ENCODE data around the gene LRRFIP1.
"Not testable (repeated sequence)": the region's sequence is repeated elsewhere in the genome, so short reads cannot be mapped to it uniquely, and the experiment has no call there.

The LRRFIP1 gene, protein sequence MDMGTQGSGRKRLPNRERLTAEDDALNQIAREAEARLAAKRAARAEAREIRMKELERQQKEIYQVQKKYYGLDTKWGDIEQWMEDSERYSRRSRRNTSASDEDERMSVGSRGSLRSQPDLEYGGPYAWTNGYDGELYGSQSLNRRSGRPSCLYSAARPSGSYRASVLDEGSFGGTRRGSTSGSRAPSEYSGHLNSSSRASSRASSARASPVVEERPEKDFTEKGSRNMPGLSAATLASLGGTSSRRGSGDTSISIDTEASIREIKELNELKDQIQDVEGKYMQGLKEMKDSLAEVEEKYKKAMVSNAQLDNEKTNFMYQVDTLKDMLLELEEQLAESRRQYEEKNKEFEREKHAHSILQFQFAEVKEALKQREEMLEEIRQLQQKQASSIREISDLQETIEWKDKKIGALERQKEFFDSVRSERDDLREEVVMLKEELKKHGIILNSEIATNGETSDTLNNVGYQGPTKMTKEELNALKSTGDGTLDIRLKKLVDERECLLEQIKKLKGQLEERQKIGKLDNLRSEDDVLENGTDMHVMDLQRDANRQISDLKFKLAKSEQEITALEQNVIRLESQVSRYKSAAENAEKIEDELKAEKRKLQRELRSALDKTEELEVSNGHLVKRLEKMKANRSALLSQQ

DNA sequence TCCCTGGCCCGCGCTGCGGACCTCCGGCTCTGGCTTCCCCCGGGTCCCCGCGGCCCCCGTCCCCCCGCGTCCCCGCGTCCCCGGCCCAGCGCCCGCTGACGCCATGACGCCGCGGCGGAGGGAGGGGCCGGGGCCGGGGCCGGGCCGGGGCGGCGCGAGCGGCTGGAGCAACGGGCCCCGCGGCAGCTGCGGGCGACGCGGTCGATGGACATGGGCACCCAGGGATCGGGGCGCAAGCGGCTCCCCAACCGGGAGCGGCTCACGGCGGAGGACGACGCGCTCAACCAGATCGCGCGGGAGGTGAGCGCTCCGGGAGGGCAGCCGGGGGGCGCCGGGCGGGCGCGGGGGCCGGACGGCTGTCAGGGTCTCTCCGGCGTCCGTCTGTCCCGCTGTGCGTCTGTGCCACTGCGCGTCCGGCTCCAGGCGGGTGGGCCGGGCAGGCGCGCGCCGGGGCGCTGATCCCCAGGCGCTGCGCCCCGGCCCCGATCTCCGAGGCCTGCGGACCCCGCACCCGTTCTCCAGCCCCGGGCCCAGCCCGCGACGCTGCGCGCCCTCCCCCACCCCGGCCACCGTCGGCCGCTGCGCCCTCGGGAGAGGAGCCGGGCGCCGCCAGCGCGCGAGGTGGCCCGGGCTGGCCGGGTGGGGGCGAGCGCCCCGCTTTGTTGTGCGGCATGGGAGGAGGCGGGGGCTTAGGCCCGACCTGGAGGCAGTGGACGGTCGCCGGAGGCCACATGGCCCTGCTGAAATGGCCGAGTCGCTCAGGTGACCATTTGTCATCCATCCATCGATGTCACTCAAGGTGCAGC lies at the start of gene LRRFIP1:
Gene LRRFIP1 (plus strand): TSS at position 147 of the 806 bp plus-strand sequence. CDS start 58 bp downstream, at position 205.
- DNase-seq (ENCODE audit: low read depth in 2 of 2): no peak

DNA sequence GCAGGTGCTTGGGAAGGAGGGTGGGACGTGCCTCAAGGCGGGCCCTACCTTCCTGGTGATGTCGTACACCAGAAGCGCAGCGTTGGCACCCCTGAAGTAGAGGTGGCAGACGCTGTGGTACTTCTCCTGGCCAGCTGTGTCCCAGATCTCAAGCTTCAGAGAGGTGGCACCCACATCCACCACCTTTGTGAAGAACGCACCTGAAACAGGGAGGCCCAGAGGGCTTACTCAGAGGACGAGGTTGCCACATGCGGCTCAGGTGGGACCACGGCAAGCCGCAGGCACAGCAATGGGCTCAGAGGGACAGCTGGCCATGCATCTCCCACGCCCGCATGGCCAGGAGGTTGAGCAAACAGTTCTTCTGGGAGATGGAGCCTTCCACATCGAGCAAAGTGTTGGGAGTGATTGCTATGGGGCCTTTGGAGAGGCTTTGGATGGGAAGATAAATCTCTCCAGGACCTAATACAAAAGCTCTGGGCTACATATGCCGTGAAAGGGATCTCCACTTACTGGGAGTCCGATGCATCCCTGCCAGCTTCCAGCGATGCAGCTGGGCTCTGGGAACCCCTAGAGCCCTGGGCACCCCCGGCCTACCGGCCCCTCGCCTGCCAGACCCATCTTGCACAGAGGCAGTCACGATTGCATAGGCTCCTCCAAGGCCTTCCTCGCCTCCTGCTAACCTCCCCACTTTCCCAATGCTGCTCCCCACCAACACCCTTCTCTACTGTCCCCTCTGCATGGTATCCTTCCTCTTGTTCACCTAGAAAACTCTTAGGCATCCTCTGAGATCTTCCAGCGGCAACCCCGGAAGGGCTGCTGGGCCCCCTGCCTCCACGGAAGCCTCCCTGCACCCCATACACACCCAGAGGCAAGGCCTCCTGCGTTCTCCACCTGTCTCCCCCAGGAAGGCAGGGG lies 49.2 kb upstream of the LRRFIP1 start:
- no peak for DNase-seq (ENCODE audit: low read depth in 2 of 2)

- DNase-seq (ENCODE audit: low read depth in 2 of 2): no peak
Measured at GRCh38 chr2:237581326-237581725, 46.1 kb upstream of the LRRFIP1 start.

DNA sequence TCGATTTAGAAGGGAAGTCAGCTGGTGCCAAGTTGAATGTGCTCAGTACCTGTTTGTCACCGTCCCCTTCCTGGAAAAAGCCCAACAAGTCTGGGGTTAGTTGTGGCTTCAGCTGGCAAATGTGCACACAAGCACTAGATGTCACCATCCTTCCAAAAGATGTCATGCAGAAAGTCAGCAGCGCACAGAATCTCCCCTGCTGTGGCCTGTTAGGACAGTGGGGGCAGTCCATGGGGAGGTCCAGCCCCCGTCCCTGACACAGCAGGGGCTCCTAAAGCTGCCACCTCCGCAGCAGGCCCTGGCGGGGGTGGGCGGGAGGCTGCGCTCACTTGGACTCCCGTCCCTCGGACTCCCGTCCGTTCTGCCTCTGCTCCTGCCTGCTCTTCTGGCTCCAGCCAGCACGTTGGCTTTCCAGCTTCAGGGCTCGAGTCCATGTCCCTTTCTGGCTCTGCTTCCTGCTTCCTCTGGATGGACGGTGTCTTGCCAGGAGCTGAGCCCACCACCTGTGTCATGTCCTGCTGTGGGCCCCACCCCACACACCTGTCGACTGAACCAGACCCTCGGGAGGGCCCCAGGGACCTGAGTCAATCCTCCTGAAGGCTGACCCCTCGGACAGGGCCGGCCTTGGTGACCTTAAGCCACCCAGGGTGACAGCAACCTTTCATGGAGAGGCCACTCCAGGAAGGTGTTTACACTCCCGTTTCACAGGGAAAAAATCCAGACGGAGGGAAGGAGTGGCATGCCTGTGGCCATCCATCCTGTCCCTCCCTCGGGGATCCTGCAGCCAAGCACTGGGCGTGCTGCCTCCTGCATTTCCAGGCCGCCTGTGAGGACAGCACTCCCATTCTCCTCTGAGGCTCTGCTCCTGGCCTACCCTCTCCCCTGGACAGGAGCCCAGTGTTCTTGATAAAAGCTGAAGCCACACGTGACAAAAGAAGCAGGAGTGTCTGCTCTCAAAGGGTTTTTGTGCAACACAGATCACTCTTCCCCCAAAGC lies 45.3 kb upstream of the LRRFIP1 start:
- peak in 1 of 2 donors; percentile 25 for DNase-seq (ENCODE audit: low read depth in 2 of 2)

DNA sequence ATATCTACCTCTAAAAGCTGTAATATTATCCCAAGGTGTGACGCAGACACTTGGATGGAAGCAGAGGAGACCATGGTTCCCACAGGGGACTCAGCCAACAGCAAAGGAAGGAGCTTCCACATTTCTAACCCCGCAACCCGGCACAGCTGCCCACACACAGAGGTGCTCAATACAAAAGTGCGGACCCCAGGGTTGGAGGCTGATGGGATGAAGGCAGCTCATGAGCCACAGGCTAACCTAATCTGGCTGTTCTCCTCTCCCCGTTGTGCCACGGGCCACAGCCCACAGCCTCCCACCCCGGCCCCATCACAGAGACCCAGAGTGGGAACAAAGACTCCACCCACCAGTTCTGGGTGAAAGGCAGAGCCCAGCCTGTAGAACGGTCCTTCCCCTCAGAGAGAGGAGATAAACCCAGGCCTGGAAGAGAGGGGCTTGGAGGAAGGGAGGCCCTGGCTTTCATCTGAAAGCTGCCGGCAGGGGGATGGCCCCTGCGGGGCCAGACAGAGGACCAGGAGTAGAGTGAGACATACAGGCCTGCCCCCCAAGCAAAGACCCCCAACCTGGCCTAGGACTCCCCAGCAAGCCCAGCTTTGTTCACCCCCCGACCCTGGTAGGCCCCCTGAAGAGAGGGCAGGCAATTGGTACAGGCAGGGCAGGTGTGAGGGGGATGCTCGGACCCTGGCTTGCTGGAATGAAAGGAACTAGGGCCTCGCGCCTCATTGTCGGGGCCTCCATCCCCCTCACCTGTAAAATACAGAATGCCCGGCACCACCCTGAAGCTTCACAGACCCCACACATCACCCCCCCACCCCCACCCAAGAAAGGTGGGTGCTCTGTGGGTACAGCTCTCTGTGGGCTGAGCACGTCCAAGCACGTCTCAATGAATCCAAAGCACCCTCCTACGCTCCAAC lies 43.7 kb upstream of the LRRFIP1 start:
- DNase-seq (ENCODE audit: low read depth in 2 of 2): no peak

DNA sequence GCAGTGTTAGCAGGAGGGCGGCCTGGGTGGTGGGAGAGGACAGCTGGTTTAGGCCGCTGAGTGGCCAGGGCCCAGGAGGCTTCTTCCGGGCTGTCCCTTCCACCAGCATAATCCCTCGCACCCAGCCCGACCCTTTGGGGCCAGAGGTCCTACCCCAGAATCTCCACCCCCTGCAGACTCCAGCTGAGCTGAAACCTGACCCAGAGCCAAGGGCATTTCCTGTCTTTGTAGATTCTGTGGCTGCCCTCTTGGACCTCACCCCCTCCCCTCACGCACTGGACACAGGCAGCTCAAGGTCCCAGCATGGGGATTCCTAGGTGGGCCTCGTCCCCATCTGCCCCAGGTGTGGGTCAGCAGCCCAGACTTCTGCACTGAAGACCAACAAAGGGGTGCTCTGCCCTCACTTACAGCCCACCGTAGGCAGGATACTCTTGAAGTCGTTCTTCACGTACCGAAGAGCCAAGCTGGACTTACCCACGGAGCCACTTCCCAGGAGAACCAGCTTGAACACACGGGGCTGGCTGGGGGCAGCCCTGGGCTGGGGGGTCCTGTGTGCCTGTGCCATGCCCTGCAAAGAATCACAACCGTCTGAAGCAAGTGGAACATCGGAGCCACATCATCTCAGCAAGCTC lies 41.7 kb upstream of the LRRFIP1 start:
- no peak for DNase-seq (ENCODE audit: low read depth in 2 of 2)

DNA sequence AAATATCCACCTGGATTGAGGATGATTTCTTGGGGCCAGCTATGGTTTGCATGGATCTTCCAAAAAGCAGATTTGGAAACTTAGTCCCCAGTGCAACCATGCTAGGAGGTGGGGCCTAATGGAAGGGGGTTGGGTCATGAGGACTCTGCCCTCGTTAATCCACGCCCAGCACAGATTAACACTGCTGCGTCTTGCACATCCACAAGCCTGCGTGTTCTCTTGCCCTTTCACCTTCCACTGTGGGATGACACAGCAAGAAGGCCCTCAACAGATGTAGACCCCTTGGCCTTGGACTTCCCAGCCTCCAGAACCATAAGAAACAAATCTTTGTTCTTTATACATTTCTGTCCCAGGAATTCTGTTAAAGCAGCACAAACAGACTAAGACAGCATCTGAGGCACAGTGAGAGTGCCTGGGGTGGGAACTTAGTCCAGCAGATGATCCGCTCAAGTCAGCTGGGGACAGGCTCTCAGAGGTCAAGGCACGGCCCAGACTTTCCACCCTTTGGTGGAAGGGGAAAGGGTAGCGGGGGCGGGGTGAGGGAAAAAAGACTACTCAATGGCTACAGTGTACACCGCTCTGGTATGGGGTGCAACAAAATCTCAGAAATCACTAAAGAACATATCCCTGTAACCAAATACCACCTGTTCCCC lies 39.2 kb upstream of the LRRFIP1 start:
- DNase-seq (ENCODE audit: low read depth in 2 of 2): no peak

GRCh38 chr2:237590272-237591140 lies 36.9 kb upstream of the LRRFIP1 start, which contains the start of gene RAB17:
Gene RAB17, minus strand, starts transcription at chr2:237590734. Its CDS starts 4,580 bp downstream, at chr2:237586154.
- no peak for DNase-seq (ENCODE audit: low read depth in 2 of 2)

DNA sequence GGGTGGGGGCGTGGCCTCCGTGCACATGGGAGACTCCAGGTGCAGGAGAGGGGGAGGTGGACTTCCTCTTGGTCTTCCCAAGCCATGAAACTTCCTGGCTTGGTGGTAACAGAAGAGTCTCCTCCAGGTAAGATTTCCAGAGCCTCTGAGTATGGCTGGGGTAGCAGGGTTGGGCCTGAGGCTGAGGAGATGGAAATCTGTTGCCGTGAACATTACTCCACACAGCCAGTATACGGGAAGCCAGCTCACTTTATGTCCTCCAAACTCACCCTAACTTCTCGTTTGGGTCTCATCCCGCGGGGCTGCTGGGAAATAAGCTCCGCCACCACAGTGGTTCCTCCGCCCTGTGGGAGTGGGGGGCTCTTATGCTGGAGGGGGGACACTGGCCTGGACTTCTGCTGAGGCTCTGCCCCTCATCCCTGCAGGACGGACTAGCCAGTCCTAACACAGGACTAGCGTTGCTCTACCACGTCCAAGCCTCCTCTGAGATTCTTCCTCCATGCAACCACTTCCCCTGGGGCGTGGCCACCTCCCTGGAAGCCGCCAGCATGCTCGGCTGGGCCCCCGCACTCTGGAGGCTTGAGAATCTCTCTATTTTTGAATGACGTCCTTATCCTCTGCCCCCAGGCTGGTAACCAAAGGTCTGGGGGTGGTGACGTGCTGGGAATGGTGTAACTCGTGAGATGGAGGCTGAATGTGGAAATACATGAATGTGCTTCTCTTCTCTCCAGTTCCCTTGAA lies 36.1 kb upstream of the LRRFIP1 start:
- no peak for DNase-seq (ENCODE audit: low read depth in 2 of 2)

DNA sequence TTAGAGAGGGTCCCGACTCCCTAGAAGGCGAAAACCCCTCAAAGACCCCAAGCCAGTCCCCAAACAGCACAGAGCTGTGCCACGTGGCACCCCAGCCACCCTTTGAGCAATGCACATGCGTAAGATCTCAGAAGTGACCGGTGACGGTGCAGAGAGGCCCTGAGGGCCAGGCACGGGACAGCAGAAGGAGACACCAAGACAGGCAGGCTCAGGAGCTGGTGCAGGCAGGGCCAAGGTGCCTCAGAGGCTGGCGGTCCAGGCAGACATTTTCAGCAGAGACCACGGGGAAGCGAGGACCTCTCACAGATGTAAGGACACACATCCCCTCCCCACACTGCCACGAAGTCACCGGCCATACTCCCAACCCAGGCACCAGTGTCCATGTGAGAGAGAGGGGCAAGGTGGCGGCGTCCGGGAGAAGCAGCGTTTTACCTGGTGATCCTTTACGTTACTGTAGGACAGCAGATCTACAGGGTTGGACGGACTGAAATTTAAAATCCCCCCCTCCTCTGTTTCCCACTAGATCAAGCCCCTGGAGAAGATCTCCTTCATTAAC lies 34.9 kb upstream of the LRRFIP1 start:
- no peak for DNase-seq (ENCODE audit: low read depth in 2 of 2)

DNA sequence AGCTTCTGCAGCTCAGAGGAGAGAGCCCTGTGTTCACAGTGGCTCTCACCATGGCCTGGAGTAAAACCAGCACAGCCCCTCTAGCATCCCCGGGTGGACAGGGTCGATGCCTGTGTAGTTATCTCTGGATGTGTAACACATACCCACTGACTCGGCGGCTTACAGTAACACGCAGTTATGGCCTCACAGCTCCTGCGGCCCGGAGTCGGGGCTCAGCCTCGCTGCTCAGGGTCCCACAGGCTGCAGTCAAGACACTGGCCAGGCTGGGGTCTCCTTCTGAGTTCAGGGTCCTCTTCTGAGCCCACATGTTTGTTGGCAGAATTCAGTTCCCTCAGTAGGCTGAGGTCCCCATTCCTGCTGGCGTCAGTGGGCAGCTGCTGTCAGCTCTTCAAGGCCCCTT lies 34.4 kb upstream of the LRRFIP1 start:
- DNase-seq (ENCODE audit: low read depth in 2 of 2): no peak

- no peak for DNase-seq (ENCODE audit: low read depth in 2 of 2)
Measured at GRCh38 chr2:237593596-237594320, 33.6 kb upstream of the LRRFIP1 start.

DNA sequence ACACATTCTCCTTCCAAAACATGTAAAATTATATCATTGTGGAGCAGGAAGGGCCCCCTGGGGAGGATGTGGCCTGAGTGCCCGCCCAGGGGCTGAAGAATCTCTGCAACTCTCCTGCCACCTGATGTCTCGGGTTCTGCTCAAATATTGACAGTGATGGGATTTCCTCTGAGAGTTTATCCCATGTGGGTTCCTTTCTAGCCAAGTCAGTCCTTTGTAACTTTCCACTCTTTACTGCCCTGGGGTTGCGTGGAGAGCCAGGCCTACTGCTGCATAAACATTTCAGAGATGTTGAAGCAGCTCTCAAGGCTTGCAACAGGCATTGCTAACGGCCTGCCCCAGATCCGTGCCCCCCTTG lies 32.9 kb upstream of the LRRFIP1 start:
- no peak for DNase-seq (ENCODE audit: low read depth in 2 of 2)

- not testable (repeated sequence) for DNase-seq (ENCODE audit: low read depth in 2 of 2)
Measured at GRCh38 chr2:237595829-237596519, 31.4 kb upstream of the LRRFIP1 start.
